A549 (cell line): ENCODE measurements around the gene LIAS. TPM values are rescaled to one million over a fixed set of nuclear protein-coding genes. Genes with fewer than 3 reads are reported as not detected.

Experiments used
- ATAC-seq, 2 experiments: fragments of 200-7000 bp in 1 of 2; fragments of >200 bp in 1 of 2; cut with Nextera tagmentation in 1 of 2; cut with Tn5 transposase in 1 of 2; 3 replicates each; pipeline versions ENCODE4 v1.8.0 to v1.9.1; 2018 to 2020; ENCODE audit warnings: mild to moderate bottlenecking in 1 of 2, moderate library complexity in 1 of 2
- CTCF ChIA-PET: fragments of 300-600 bp; sonication (Branson Sonifier 250); formaldehyde crosslinking; extraction: SDS; loops from one replicate; lab custom pipeline; 2021; ENCODE audit warnings: antibody characterized with exemption, inconsistent platforms; lab: Yijun Ruan, JAX
- POLR2A ChIA-PET: fragments of 350-600 bp; formaldehyde crosslinking; extraction: SDS; loops from one replicate; lab custom pipeline; 2021; ENCODE audit warnings: antibody characterized with exemption, inconsistent platforms; lab: Yijun Ruan, JAX
- DNase-seq, 2 experiments: peaks; one replicate each; pipeline versions ENCODE4 v3.0.0 to v3.0.0-alpha.2; 2011 to 2016; ENCODE audit warnings: low read depth in 1 of 2, low spot score in 1 of 2
- FAIRE-seq: peaks from 2 replicates; lab custom pipeline; 2011; peaks lifted over from hg19 to GRCh38; lab: Jason Lieb, UNC
- H3K27ac ChIP-seq, 2 experiments: fragments of >200 bp; sonication (Bioruptor Twin); formaldehyde crosslinking; 3 replicates each; pipeline ENCODE4 v1.5.1; 2016 to 2017
- H3K4me1 ChIP-seq: fragments of >200 bp; sonication (Bioruptor Twin); formaldehyde crosslinking; 3 replicates; pipeline ENCODE4 v1.6.1; 2016
- H3K4me2 ChIP-seq: fragments of >200 bp; sonication (Bioruptor Twin); formaldehyde crosslinking; 3 replicates; pipeline ENCODE4 v1.6.1; 2016
- H3K4me3 ChIP-seq: fragments of >200 bp; sonication (Bioruptor Twin); formaldehyde crosslinking; 3 replicates; pipeline ENCODE4 v1.5.1; 2016
- H3K9me3 ChIP-seq: fragments of >200 bp; sonication (Bioruptor Twin); formaldehyde crosslinking; 3 replicates; pipeline ENCODE4 v1.6.1; 2016
- FOSB ChIP-seq: fragments of 250-450 bp; sonication (Bioruptor Pico); IDR thresholded peaks from 2 replicates; pipeline ENCODE4 v1.5.0; 2020; ENCODE audit warnings: mild to moderate bottlenecking, moderate library complexity
- FOXS1 ChIP-seq: fragments of 250-450 bp; sonication (Bioruptor Pico); IDR thresholded peaks from 2 replicates; pipeline ENCODE4 v1.5.0; 2020; ENCODE audit warnings: mild to moderate bottlenecking, moderate library complexity
- HES2 ChIP-seq: fragments of >200 bp; sonication (Bioruptor Twin); formaldehyde crosslinking; IDR thresholded peaks from 2 replicates; pipeline ENCODE4 v1.6.1; 2016
- HOXA7 ChIP-seq: fragments of 250-450 bp; sonication (Bioruptor Pico); IDR thresholded peaks from 2 replicates; pipeline ENCODE4 v1.5.0; 2020; ENCODE audit warnings: mild to moderate bottlenecking, moderate library complexity
- KDM1A ChIP-seq: fragments of 200-600 bp; sonication (generic); IDR thresholded peaks from 2 replicates; pipeline ENCODE4 v1.6.1; 2016; ENCODE audit warnings: low read depth, mild to moderate bottlenecking
- MAZ ChIP-seq: fragments of 150-350 bp; IDR thresholded peaks from 2 replicates; pipeline ENCODE4 v1.6.1; 2014; ENCODE audit warnings: antibody characterized with exemption, low read depth, low read length, borderline replicate concordance
- MYC ChIP-seq: IDR thresholded peaks from 2 replicates; pipeline ENCODE4 v1.6.1; 2012; ENCODE audit warnings: mild to moderate bottlenecking, inconsistent platforms, low read length, improper control_type of control experiment, borderline replicate concordance
- NFE2L2 ChIP-seq: fragments of 150-350 bp; conservative IDR thresholded peaks from 2 replicates; pipeline ENCODE4 v1.6.1; 2014; ENCODE audit warnings: low read length
- NR3C1 ChIP-seq: fragments of >200 bp; sonication (Bioruptor Twin); formaldehyde crosslinking; IDR thresholded peaks from 3 replicates; pipeline ENCODE4 v1.6.1; 2017
- PBX3 ChIP-seq: IDR thresholded peaks from 2 replicates; pipeline ENCODE4 v1.6.1; 2012
- PHF8 ChIP-seq: fragments of 200-600 bp; sonication (generic); IDR thresholded peaks from 2 replicates; pipeline ENCODE4 v1.6.1; 2016; ENCODE audit warnings: low read depth, mild to moderate bottlenecking, antibody characterized with exemption, moderate library complexity, borderline replicate concordance
- RARB ChIP-seq: fragments of 250-450 bp; sonication (Bioruptor Pico); IDR thresholded peaks from 2 replicates; pipeline ENCODE4 v1.8.0; 2021; ENCODE audit warnings: mild to moderate bottlenecking, moderate library complexity
- RFX5 ChIP-seq: fragments of 450-650 bp; IDR thresholded peaks from 2 replicates; pipeline ENCODE4 v1.7.1; 2014; ENCODE audit warnings: antibody characterized with exemption, mild to moderate bottlenecking, moderate library complexity
- TFCP2L1 ChIP-seq: fragments of 250-450 bp; sonication (Bioruptor Pico); IDR thresholded peaks from 2 replicates; pipeline ENCODE4 v1.5.0; 2021; ENCODE audit warnings: mild to moderate bottlenecking
- TP53 ChIP-seq: fragments of 250-450 bp; sonication (Bioruptor Pico); IDR thresholded peaks from 2 replicates; pipeline ENCODE4 v1.5.0; 2021; ENCODE audit warnings: mild to moderate bottlenecking, moderate library complexity
- ZC3H11A ChIP-seq: fragments of 450-650 bp; IDR thresholded peaks from 2 replicates; pipeline ENCODE4 v1.6.1; 2014; ENCODE audit warnings: antibody characterized with exemption, mild to moderate bottlenecking
- ZFP36 ChIP-seq: fragments of 450-650 bp; IDR thresholded peaks from 2 replicates; pipeline ENCODE4 v1.6.1; 2014; ENCODE audit warnings: borderline replicate concordance; ENCODE audit not compliant: partially characterized antibody
- ZNF302 ChIP-seq: fragments of 250-450 bp; sonication (Bioruptor Pico); IDR thresholded peaks from 2 replicates; pipeline ENCODE4 v1.9.0; 2021; ENCODE audit warnings: inconsistent platforms, mild to moderate bottlenecking, moderate library complexity
- WGBS: methylation state at CpG from one replicate; pipeline ENCODE4 v1.1.6; 2017; ENCODE audit errors: missing lambda C conversion rate; 5-methylcytosine and 5-hydroxymethylcytosine counted together
- polyA plus RNA-seq, 4 experiments: library from polyadenylated mRNA; depleted of rRNA in 3 of 4; stranded (reverse); fragments of >200 nt; fragmentation: RNase III in 1 of 4; extraction: RNeasy Plus Mini Kit Qiagen cat#74134 plus additional on column Dnase treatment in 1 of 4; gene quantifications; 2 replicates in 3 of 4; 3 replicates in 1 of 4; pipeline ENCODE4 v1.2.3, GENCODE V29; 2011 to 2017
- TF ChIP-seq, protein P1 (sequence below): fragments of 250-450 bp; sonication (Bioruptor Pico); IDR thresholded peaks from 2 replicates; pipeline ENCODE4 v1.5.0; 2021; ENCODE audit warnings: mild to moderate bottlenecking, moderate library complexity, borderline replicate concordance
- TF ChIP-seq, protein P2 (sequence below): IDR thresholded peaks from 2 replicates; pipeline ENCODE4 v1.6.1; 2012

Gene LIAS
- polyA plus RNA-seq, 2 of the 4 experiments (the other 2 are of a cell fraction), result 11.3 to 22.3 TPM

GRCh38 chr4:39472396-39472795, 13.5 kb downstream of the LIAS start (continued):
- TF ChIP-seq, protein P1, sequence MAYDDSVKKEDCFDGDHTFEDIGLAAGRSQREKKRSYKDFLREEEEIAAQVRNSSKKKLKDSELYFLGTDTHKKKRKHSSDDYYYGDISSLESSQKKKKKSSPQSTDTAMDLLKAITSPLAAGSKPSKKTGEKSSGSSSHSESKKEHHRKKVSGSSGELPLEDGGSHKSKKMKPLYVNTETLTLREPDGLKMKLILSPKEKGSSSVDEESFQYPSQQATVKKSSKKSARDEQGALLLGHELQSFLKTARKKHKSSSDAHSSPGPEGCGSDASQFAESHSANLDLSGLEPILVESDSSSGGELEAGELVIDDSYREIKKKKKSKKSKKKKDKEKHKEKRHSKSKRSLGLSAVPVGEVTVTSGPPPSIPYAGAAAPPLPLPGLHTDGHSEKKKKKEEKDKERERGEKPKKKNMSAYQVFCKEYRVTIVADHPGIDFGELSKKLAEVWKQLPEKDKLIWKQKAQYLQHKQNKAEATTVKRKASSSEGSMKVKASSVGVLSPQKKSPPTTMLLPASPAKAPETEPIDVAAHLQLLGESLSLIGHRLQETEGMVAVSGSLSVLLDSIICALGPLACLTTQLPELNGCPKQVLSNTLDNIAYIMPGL (CRISPR knock-in tag), result no peak
- TF ChIP-seq NFE2L2 (no peak), FOSB (no peak)
- TF ChIP-seq, all 56 proteins: peak for 0

- no peak overlapping the region for H3K4me2 ChIP-seq
- CTCF ChIA-PET, result interaction anchor here (0.9 kb wide), 1 partner anchor 51 kb away, joined by 3 read pairs; the partner anchor contains the start of gene UGDH
- FAIRE-seq (no peak), DNase-seq (no peak), ATAC-seq (no peak)
- H3K4me1 ChIP-seq, result peaks cover 5% of the 10 kb centered on the region; the same call in 1 of the 3 replicates
- H3K4me3 ChIP-seq, result no peak overlapping the region
- no peak overlapping the region for H3K27ac ChIP-seq
- TF ChIP-seq RARB (CRISPR knock-in tag) (no peak), NR3C1 (no peak), ZNF302 (no peak), TP53 (CRISPR knock-in tag) (no peak), PBX3 (no peak), FOXS1 (CRISPR knock-in tag) (no peak), PHF8 (no peak), MAZ (no peak), MYC (no peak), TFCP2L1 (CRISPR knock-in tag) (no peak), ZFP36 (no peak), KDM1A (no peak), HOXA7 (CRISPR knock-in tag) (no peak), ZC3H11A (no peak), RFX5 (no peak), HES2 (no peak)
- TF ChIP-seq, protein P1 (CRISPR knock-in tag), result no peak
- TF ChIP-seq, protein P2, sequence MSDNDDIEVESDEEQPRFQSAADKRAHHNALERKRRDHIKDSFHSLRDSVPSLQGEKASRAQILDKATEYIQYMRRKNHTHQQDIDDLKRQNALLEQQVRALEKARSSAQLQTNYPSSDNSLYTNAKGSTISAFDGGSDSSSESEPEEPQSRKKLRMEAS, result no peak
- WGBS, result 92% methylated on average over 5 of the region's 5 CpGs
- no peaks in the 10 kb centered on the region for H3K9me3 ChIP-seq
- POLR2A ChIA-PET, result no interaction called here
Measured at GRCh38 chr4:39476187-39476895, 17.5 kb downstream of the LIAS start.
